ENCODE data around the gene ROBO1. TPM values are rescaled to one million over a fixed set of nuclear protein-coding genes. Genes with fewer than 3 reads are reported as not detected.

Gene ROBO1
- total RNA-seq, 6 experiments from 2014 or later: 1.1 to 7.2 (median 4.3) TPM

DNA sequence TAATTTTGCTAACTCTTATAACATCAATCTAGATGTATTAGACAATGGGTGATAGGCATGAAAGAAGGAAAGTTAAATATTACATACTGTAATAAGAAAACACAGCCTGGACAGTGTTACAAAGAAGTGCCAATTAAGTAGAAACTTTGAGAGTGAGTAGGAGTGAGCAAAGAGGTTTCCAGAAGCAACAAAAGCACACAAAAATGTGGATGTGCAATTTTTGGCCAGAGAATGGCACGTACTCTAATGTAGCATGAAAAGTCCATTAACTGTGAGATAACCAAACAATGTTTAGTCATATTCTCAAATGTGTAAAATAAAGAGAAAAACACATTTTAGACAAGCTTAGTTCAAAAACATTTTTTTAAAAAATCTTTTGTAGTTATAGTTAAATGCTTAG lies 567.3 kb downstream of the ROBO1 start:
- WGBS (ENCODE audit: insufficient coverage, low coverage, low lambda C conversion rate, missing lambda C conversion rate): 33% methylated on average over 1 of the region's 1 CpG
- H3K4me3 ChIP-seq: no peak overlapping the region
- no peaks in the 10 kb centered on the region for H3K9me3 ChIP-seq
- H3K36me3 ChIP-seq: no peaks in the 10 kb centered on the region
- no peak for ATAC-seq
- H3K4me1 ChIP-seq: no peaks in the 10 kb centered on the region
- no peak for TF ChIP-seq POLR2A (IDR thresholded peaks at IDR 0.05)
- TF ChIP-seq, protein P1, sequence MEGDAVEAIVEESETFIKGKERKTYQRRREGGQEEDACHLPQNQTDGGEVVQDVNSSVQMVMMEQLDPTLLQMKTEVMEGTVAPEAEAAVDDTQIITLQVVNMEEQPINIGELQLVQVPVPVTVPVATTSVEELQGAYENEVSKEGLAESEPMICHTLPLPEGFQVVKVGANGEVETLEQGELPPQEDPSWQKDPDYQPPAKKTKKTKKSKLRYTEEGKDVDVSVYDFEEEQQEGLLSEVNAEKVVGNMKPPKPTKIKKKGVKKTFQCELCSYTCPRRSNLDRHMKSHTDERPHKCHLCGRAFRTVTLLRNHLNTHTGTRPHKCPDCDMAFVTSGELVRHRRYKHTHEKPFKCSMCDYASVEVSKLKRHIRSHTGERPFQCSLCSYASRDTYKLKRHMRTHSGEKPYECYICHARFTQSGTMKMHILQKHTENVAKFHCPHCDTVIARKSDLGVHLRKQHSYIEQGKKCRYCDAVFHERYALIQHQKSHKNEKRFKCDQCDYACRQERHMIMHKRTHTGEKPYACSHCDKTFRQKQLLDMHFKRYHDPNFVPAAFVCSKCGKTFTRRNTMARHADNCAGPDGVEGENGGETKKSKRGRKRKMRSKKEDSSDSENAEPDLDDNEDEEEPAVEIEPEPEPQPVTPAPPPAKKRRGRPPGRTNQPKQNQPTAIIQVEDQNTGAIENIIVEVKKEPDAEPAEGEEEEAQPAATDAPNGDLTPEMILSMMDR (IDR thresholded peaks at IDR 0.05): no peak
- intact Hi-C loops (cut with DNase I): no loop called here
- no peak overlapping the region for H3K27ac ChIP-seq
- no peak for DNase-seq
- no peaks in the 10 kb centered on the region for H3K27me3 ChIP-seq

DNA sequence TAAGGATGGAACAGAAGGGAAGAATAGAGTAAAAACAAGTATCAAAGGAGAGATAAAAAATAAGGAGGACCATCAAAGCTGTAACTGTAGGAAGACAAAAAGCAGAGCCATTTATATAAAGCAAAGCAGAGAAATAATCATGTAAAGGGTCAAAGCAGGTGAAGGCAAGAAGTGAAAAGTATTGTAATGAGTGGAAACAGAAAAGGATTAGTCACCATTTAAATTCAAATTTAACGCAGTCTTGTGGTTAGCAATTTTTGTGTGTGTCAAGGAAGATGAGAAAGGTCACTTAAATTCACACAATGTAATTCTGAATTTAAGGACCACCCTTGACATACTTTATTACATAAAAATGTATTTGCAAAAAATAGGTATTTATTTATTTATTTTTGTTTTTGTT lies 567.8 kb downstream of the ROBO1 start:
- Histone ChIP-seq H3K4me3 (no peak overlapping the region), H3K27me3 (no peaks in the 10 kb centered on the region), H3K36me3 (no peaks in the 10 kb centered on the region), H3K27ac (no peak overlapping the region), H3K9me3 (no peaks in the 10 kb centered on the region), H3K4me1 (no peaks in the 10 kb centered on the region)
- intact Hi-C loops (cut with DNase I): no loop called here
- TF ChIP-seq, protein P1 (IDR thresholded peaks at IDR 0.05): no peak
- WGBS (ENCODE audit: insufficient coverage, low coverage, low lambda C conversion rate, missing lambda C conversion rate): 50% methylated on average over 1 of the region's 1 CpG
- no peak for ATAC-seq
- DNase-seq: no peak

DNA sequence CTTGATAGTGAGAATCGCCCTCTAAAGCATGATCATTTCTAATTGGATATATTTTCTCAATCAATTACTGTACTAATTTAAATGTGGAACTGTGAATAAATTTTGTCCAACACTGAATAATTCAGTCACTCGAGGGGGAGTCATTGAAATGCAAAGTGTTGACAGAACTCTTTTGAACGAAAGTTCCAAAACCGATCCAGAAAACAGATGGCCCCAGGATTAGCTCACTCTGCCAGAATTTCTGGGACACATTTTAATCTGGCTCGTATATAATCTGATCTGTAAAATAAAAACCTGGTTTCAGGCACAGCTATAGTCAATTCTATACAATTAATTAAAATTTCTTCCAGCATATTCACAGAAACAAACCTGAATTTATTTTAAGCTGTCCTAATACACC lies 580.4 kb downstream of the ROBO1 start:
- Histone ChIP-seq H3K9me3 (no peaks in the 10 kb centered on the region), H3K27ac (no peak overlapping the region), H3K4me1 (no peaks in the 10 kb centered on the region), H3K27me3 (no peaks in the 10 kb centered on the region), H3K36me3 (no peaks in the 10 kb centered on the region), H3K4me3 (no peak overlapping the region)
- WGBS (ENCODE audit: insufficient coverage, low coverage, low lambda C conversion rate, missing lambda C conversion rate): 50% methylated on average over 5 of the region's 5 CpGs
- TF ChIP-seq POLR2A (IDR thresholded peaks at IDR 0.05): no peak
- TF ChIP-seq, protein P1 (IDR thresholded peaks at IDR 0.05): no peak
- DNase-seq: no peak
- intact Hi-C loops (cut with DNase I): no loop called here
- no peak for ATAC-seq

DNA sequence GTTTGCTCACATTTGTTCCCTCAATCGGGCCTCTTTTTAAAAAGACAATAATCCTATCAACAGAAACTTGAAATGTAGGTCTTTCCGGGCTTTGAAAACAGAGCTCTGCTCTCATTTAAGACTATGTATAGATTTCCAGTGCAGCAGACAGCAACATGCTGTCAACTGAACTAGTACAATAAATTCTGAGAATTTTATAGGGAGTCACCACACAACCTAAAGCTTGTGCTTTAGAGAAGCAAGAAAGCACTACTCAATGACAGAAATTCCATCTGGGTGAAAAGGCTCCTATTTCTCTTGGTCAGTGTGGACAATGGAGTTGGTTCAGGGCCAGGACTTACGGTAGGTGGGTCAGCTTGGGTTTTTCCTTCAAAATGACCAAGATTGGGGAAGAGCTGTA lies 583.5 kb downstream of the ROBO1 start:
- Histone ChIP-seq H3K4me3 (no peak overlapping the region), H3K36me3 (no peaks in the 10 kb centered on the region), H3K4me1 (no peaks in the 10 kb centered on the region), H3K27ac (no peak overlapping the region), H3K27me3 (no peaks in the 10 kb centered on the region), H3K9me3 (no peaks in the 10 kb centered on the region)
- no peak for TF ChIP-seq POLR2A (IDR thresholded peaks at IDR 0.05)
- TF ChIP-seq, protein P1 (IDR thresholded peaks at IDR 0.05): no peak
- DNase-seq (no peak), ATAC-seq (no peak)
- intact Hi-C loops (cut with DNase I): no loop called here
- WGBS (ENCODE audit: insufficient coverage, low coverage, low lambda C conversion rate, missing lambda C conversion rate): 23% methylated on average over 2 of the region's 3 CpGs

DNA sequence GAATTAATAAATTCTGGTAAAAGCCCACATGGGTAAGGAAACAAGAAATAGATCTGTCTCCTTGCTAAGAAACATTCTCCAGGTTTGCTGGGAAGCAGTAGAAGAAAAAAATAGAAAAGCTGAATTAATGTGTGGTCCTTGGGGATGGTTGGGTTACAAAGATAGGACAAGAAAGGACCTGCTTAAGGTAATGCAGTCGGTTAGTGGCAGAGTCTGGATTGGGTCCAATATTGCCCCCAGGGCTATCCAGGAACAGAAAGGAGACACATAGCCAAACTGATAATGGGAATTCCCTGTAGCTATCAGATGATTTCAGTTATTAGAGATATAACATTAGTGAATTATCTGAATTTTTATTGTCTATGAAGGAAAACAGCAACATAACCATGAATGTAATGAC lies 584.3 kb downstream of the ROBO1 start:
- intact Hi-C loops (cut with DNase I): no loop called here
- no peak overlapping the region for H3K27ac ChIP-seq
- H3K4me1 ChIP-seq: no peaks in the 10 kb centered on the region
- DNase-seq (no peak), ATAC-seq (no peak)
- 100% methylated on average over 1 of the region's 1 CpG for WGBS (ENCODE audit: insufficient coverage, low coverage, low lambda C conversion rate, missing lambda C conversion rate)
- H3K4me3 ChIP-seq: no peak overlapping the region
- H3K27me3 ChIP-seq: no peaks in the 10 kb centered on the region
- H3K36me3 ChIP-seq: no peaks in the 10 kb centered on the region
- no peaks in the 10 kb centered on the region for H3K9me3 ChIP-seq
- TF ChIP-seq, protein P1 (IDR thresholded peaks at IDR 0.05): no peak
- no peak for TF ChIP-seq POLR2A (IDR thresholded peaks at IDR 0.05)

Data from right lobe of liver (tissue), 6 donors.